Measurements from ENCODE around the gene PCSK9.

PCSK9 gene

GRCh38 chr1:55067914-55068313 lies 28.6 kb downstream of the PCSK9 start:
- H3K4me3 ChIP-seq (ENCODE audit: low read length): no peak overlapping the region
- TF ChIP-seq, protein P1, sequence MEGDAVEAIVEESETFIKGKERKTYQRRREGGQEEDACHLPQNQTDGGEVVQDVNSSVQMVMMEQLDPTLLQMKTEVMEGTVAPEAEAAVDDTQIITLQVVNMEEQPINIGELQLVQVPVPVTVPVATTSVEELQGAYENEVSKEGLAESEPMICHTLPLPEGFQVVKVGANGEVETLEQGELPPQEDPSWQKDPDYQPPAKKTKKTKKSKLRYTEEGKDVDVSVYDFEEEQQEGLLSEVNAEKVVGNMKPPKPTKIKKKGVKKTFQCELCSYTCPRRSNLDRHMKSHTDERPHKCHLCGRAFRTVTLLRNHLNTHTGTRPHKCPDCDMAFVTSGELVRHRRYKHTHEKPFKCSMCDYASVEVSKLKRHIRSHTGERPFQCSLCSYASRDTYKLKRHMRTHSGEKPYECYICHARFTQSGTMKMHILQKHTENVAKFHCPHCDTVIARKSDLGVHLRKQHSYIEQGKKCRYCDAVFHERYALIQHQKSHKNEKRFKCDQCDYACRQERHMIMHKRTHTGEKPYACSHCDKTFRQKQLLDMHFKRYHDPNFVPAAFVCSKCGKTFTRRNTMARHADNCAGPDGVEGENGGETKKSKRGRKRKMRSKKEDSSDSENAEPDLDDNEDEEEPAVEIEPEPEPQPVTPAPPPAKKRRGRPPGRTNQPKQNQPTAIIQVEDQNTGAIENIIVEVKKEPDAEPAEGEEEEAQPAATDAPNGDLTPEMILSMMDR (IDR thresholded peaks at IDR 0.05; ENCODE audit: insufficient read depth, low read depth, low read length, missing control alignments): no peak
- DNase-seq (ENCODE audit: low read depth): no peak

DNA sequence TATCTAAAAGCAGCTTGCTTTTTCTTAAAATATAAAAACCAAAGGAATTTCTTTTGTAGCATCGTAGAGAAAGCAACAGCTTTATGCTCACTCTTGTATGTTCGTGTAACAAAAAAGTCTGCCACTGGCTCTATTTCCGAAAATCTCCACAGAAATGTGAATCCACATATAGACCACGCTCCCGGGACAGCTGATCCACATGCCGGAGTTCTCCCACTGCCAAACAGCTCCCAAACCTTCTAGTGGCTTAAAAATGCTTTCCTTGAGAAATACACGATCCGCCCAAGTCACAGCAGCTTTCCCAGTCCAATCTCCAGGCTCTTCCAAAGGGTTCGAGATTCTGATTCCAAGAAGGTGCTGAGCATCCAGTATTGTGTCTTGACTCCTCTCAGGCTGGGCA lies 29.3 kb downstream of the PCSK9 start:
- no peak overlapping the region for H3K4me3 ChIP-seq (ENCODE audit: low read length)
- no peak for DNase-seq (ENCODE audit: low read depth)

GRCh38 chr1:55069280-55069679 lies 29.9 kb downstream of the PCSK9 start:
- no peak for DNase-seq (ENCODE audit: low read depth)
- H3K4me3 ChIP-seq (ENCODE audit: low read length): no peak overlapping the region
- TF ChIP-seq, protein P1 (IDR thresholded peaks at IDR 0.05; ENCODE audit: insufficient read depth, low read depth, low read length, missing control alignments): no peak

More for the DNA sequence above, 29.3 kb downstream of the PCSK9 start:
- TF ChIP-seq, protein P1 (IDR thresholded peaks at IDR 0.05; ENCODE audit: insufficient read depth, low read depth, low read length, missing control alignments): no peak

- no peak overlapping the region for H3K4me3 ChIP-seq (ENCODE audit: low read length)
- DNase-seq (ENCODE audit: low read depth): no peak
- TF ChIP-seq, protein P1 (IDR thresholded peaks at IDR 0.05; ENCODE audit: insufficient read depth, low read depth, low read length, missing control alignments): no peak
Measured at GRCh38 chr1:55070293-55071164, 31.2 kb downstream of the PCSK9 start.

DNA sequence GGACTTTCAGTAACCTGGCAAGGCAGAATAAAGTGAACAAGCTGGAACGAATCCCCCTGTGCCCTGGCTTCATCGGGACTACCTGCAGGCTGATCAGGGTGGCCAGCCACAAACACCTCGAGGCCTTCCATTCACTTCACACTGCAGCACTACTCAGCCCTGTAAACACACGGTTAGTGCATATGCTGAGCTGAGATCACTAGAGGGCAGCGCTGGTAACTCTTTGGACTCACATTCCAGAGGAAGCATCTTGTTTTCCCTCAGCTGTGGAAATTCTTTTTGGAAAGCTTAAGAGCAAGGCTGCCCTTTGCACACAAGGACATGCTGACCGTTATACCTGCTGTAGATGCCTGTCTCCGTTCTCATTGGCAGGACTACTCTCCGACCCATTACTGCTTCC lies 32.1 kb downstream of the PCSK9 start:
- DNase-seq (ENCODE audit: low read depth): peak; percentile 53
- no peak overlapping the region for H3K4me3 ChIP-seq (ENCODE audit: low read length)
- TF ChIP-seq, protein P1 (IDR thresholded peaks at IDR 0.05; ENCODE audit: insufficient read depth, low read depth, low read length, missing control alignments): peak; percentile 54

- H3K4me3 ChIP-seq (ENCODE audit: low read length): no peak overlapping the region
- DNase-seq (ENCODE audit: low read depth): no peak
- TF ChIP-seq, protein P1 (IDR thresholded peaks at IDR 0.05; ENCODE audit: insufficient read depth, low read depth, low read length, missing control alignments): no peak
Measured at GRCh38 chr1:55073187-55073916, 34.0 kb downstream of the PCSK9 start.
